Medulla oblongata (tissue), 1 donor: ENCODE data around the gene TBX15.

Experiments
- DNase-seq: peaks from one replicate; pipeline ENCODE4 v3.0.0-alpha.2; 2015; ENCODE audit errors: extremely low spot score

TBX15 gene

GRCh38 chr1:118890851-118891384, 97.2 kb downstream of the TBX15 start:
- DNase-seq: no peak

GRCh38 chr1:118884946-118885345, 103.2 kb downstream of the TBX15 start:
- DNase-seq: no peak

- DNase-seq: no peak
Observed at GRCh38 chr1:118881751-118882150, 106.4 kb downstream of the TBX15 start.

- no peak for DNase-seq
Observed at GRCh38 chr1:118878661-118879060, 109.5 kb downstream of the TBX15 start.

GRCh38 chr1:118877668-118878396, 110.3 kb downstream of the TBX15 start:
- DNase-seq: no peak

DNA sequence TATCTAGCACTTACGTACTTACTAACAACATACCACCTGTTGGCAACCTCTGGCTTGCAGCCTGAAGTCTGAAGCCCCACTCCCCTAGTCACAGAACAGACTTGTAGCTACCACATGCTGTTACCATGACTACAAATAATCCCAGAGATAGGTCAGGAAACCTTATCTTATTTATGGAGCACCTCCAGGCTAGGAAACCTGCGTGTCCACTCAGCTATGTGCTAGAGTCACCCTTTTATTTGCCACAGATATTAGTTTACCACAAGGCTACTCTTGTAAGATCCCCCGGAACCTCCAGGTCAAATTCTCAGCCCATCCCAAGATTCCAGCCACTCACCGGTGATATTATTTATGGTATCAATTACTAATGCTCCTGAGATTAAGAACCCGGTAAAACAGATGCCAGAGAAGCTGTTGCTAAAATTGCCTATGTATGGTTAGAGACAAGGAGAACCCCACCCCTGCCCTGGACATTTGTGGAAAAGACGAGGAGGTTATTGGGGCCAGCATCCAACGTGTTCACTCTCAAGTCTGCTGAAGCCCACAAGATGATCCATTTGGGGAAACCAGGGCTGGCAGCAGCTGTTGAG, 116.5 kb downstream of the TBX15 start:
- no peak for DNase-seq

DNA sequence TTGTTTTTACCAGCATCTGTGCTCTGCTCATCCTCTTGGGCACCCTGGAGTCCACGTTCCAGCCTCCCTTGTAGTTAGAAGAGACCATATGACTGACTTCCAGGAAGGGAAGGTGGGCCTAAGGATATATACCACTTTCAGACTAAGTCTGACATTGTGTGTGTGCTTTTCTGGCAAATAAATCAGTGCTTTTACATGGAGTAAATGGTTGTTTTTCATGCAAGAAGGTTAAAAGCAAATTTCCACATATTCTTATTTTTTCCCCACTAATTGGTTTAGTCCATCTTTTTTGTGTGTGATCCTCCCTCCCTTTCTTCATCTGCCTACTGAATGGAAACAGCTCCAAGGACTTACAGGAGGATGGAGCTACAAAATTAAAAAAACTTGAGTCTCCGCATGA, 119.8 kb downstream of the TBX15 start:
- DNase-seq: no peak

DNA sequence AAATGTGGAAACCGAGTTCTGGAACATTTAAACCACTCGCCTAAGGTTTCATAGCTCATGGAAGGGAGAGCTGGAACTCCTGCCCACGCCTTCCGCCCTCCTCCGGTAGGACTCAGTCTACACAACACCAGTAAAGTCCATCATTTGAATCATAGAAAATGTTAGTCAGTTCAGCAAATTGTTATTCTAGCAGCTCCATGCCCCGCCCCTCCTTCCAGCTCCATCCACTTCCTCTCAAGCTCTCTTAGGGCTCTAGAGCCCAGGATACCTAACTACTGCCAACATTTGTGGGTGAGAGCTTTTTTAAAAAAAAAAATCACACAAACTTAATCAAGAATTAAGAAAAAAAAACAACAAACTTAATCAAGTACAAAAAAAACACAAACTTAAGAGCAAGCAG, 121.8 kb downstream of the TBX15 start:
- DNase-seq: no peak

DNA sequence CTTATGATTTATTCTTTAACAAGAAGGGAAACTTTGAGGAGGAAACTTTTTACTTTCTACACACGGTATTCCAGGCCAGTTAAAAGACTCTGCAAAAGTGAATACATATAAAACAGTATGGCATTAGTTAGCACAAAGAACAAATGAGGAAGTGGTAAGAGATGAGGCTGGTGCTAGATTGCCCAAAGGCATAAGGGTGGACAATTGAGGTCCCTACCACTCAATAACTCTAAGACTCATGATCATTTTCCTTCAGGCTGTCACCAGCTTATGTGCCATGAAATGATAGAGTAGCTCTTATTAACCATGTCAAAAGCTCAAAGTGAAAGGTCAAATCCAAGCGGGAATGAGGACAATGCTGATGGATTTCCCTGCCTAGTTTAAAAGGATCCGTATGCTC, 124.5 kb downstream of the TBX15 start:
- no peak for DNase-seq

DNA sequence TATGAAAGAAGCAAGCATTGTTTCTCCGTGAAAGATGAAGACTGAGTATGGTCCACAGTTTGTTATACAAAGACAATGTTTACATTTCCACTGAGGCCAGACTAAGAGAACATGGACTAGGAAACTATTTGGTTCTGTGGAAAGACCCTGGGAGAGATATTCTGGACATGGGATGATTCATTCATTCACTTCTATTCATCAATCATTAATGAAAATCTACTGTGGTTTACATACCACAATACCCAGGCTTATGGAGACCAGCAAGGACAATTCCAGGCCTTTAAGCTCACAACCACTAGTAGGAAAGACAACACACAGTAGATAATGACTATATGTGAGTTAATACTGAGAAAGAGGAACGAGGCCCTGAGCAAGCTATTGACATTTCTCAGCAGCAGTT, 125.4 kb downstream of the TBX15 start:
- no peak for DNase-seq

- DNase-seq: no peak
Observed at GRCh38 chr1:118861216-118861615, 126.9 kb downstream of the TBX15 start.

GRCh38 chr1:118859999-118860398, 128.1 kb downstream of the TBX15 start:
- no peak for DNase-seq

DNA sequence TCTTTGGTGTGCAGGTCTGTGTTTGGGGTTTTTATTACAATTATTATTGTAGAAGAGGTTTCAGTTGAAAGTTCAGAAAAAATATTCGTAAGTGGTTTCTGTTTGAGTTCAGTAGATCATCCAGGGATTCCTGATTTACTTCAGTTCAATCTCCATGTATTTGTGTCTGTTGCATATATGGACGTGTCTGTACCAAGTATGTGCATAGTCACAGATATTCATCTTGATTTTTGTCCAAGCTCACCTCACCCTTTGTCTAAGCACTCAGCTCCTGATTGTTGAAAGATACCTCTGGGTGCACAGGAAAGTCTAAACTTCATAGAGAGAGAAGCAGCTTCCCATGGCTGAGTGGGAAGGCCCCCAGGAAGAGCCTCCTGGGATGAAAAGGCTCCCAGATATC, 141.7 kb downstream of the TBX15 start:
- DNase-seq: no peak

DNA sequence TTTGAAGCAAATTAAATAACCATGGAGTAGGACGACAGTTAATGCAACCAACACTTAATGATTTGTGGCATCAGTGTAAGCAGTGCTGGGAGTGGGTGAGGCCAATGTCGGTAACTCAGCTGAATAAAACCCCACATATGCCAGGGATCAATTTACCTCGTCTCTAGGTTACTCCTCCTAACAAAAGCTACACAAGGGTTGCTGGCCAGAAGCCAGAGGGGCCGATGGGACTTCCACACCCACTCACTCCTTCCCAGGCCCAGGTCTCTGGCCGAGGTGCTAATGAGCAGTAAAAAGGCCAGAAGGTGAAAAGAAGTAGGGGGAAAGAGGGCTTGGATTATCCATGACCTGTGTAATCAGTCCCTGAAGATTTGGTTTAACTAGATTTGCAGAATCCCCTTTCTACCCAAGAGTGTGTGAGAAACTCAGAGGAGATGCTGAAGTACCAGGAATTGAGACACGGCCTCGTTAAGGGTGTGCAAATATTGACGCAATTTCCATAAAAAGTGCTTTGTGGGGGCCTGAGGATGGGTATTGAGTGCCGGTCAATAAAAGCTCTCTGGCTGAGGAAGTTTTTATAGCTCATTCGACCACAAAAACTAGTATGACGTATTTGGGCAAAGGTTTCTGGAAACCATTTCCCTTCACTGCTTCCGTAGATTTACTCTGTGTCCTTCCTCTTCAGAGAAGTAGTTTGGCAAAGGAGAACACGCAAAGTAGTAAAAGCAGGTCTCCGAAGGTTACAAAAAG, 145.5 kb downstream of the TBX15 start:
- DNase-seq: no peak

DNA sequence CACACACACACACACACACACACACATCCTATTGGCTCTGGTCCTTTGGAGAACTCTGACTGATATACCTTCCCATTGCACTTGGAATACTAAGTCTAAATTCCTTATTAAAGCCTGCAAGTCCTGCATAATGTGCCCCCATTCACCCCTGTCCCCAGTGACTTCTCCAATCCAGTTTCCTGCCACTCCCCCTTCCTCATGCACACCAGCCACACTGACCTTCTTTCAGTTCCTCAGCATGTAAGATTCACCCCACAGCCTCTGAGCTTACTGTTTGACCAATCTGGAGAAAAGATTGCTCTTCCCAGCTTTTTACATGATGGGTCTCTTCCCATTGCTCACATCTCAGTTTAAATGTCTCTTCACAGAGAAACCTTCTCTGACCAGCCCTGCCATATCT, 146.6 kb downstream of the TBX15 start:
- no peak for DNase-seq
